ENCODE measurements around the gene SNX6.

SNX6 gene

GRCh38 chr14:34604995-34605394 is 25.0 kb downstream of the SNX6 start:
- H3K27me3 ChIP-seq (ENCODE audit: control insufficient read depth in 1 of 2, insufficient read depth in 2 of 2, low read length in 2 of 2), result no peaks in the 10 kb centered on the region
- no peaks in the 10 kb centered on the region for H3K4me1 ChIP-seq (ENCODE audit: insufficient read depth, low read length)
- no peak overlapping the region for H3K9ac ChIP-seq (ENCODE audit: low read length)
- H3K9me3 ChIP-seq (ENCODE audit: low read length), result no peaks in the 10 kb centered on the region
- no peak overlapping the region for H3K27ac ChIP-seq (ENCODE audit: low read depth, low read length)
- peaks cover 55% of the 10 kb centered on the region for H3K36me3 ChIP-seq (ENCODE audit: insufficient read depth, low read length)
- no peak overlapping the region for H3K4me3 ChIP-seq (ENCODE audit: low read depth in 1 of 2, low read length in 2 of 2)

- H3K9me3 ChIP-seq (ENCODE audit: low read length), result no peaks in the 10 kb centered on the region
- no peak overlapping the region for H3K9ac ChIP-seq (ENCODE audit: low read length)
- peaks cover 69% of the 10 kb centered on the region for H3K36me3 ChIP-seq (ENCODE audit: insufficient read depth, low read length)
- H3K27me3 ChIP-seq (ENCODE audit: control insufficient read depth in 1 of 2, insufficient read depth in 2 of 2, low read length in 2 of 2), result no peaks in the 10 kb centered on the region
- no peak overlapping the region for H3K27ac ChIP-seq (ENCODE audit: low read depth, low read length)
- no peaks in the 10 kb centered on the region for H3K4me1 ChIP-seq (ENCODE audit: insufficient read depth, low read length)
- no peak overlapping the region for H3K4me3 ChIP-seq (ENCODE audit: low read depth in 1 of 2, low read length in 2 of 2)
These were observed 33.1 kb downstream of the SNX6 start for GRCh38 chr14:34596891-34597290.

GRCh38 chr14:34593740-34594375 is 36.1 kb downstream of the SNX6 start:
- Histone ChIP-seq H3K36me3 (ENCODE audit: insufficient read depth, low read length) (peaks cover 66% of the 10 kb centered on the region), H3K4me3 (ENCODE audit: low read depth in 1 of 2, low read length in 2 of 2) (no peak overlapping the region), H3K9me3 (ENCODE audit: low read length) (no peaks in the 10 kb centered on the region), H3K9ac (ENCODE audit: low read length) (no peak overlapping the region), H3K27me3 (ENCODE audit: control insufficient read depth in 1 of 2, insufficient read depth in 2 of 2, low read length in 2 of 2) (no peaks in the 10 kb centered on the region), H3K4me1 (ENCODE audit: insufficient read depth, low read length) (no peaks in the 10 kb centered on the region), H3K27ac (ENCODE audit: low read depth, low read length) (no peak overlapping the region)

DNA sequence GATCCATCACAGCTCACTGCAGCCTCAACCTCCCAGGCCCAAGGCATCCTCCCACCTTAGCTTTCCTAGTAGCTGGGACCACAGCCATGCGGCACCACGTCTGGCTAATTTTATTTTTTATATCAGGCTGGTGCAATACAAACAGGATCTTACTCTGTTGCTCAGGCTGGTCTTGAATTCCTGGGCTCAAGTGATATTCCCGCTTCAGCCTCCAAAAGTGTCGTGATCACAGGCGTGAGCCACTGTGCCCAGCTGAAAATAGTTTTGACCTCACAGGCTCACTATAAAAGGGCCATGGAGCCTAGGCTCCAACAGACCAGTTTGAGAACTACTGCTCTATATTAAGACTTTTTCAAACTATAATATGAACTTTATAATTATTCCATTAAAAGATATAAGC is 37.3 kb downstream of the SNX6 start:
- no peaks in the 10 kb centered on the region for H3K27me3 ChIP-seq (ENCODE audit: control insufficient read depth in 1 of 2, insufficient read depth in 2 of 2, low read length in 2 of 2)
- H3K27ac ChIP-seq (ENCODE audit: low read depth, low read length), result no peak overlapping the region
- H3K36me3 ChIP-seq (ENCODE audit: insufficient read depth, low read length), result peaks cover 64% of the 10 kb centered on the region
- H3K9ac ChIP-seq (ENCODE audit: low read length), result no peak overlapping the region
- H3K4me3 ChIP-seq (ENCODE audit: low read depth in 1 of 2, low read length in 2 of 2), result no peak overlapping the region
- H3K4me1 ChIP-seq (ENCODE audit: insufficient read depth, low read length), result no peaks in the 10 kb centered on the region
- H3K9me3 ChIP-seq (ENCODE audit: low read length), result no peaks in the 10 kb centered on the region

GRCh38 chr14:34583525-34583924 is 46.4 kb downstream of the SNX6 start:
- Histone ChIP-seq H3K27me3 (ENCODE audit: control insufficient read depth in 1 of 2, insufficient read depth in 2 of 2, low read length in 2 of 2) (no peaks in the 10 kb centered on the region), H3K9me3 (ENCODE audit: low read length) (no peaks in the 10 kb centered on the region), H3K9ac (ENCODE audit: low read length) (no peak overlapping the region), H3K4me3 (ENCODE audit: low read depth in 1 of 2, low read length in 2 of 2) (no peak overlapping the region), H3K4me1 (ENCODE audit: insufficient read depth, low read length) (no peaks in the 10 kb centered on the region), H3K36me3 (ENCODE audit: insufficient read depth, low read length) (peaks cover 45% of the 10 kb centered on the region), H3K27ac (ENCODE audit: low read depth, low read length) (no peak overlapping the region)

GRCh38 chr14:34582117-34582680 is 47.7 kb downstream of the SNX6 start:
- H3K9ac ChIP-seq (ENCODE audit: low read length), result no peak overlapping the region
- no peak overlapping the region for H3K27ac ChIP-seq (ENCODE audit: low read depth, low read length)
- no peaks in the 10 kb centered on the region for H3K4me1 ChIP-seq (ENCODE audit: insufficient read depth, low read length)
- H3K4me3 ChIP-seq (ENCODE audit: low read depth in 1 of 2, low read length in 2 of 2), result no peak overlapping the region
- H3K36me3 ChIP-seq (ENCODE audit: insufficient read depth, low read length), result peaks cover 46% of the 10 kb centered on the region
- H3K9me3 ChIP-seq (ENCODE audit: low read length), result no peaks in the 10 kb centered on the region
- no peaks in the 10 kb centered on the region for H3K27me3 ChIP-seq (ENCODE audit: control insufficient read depth in 1 of 2, insufficient read depth in 2 of 2, low read length in 2 of 2)

- no peak overlapping the region for H3K9ac ChIP-seq (ENCODE audit: low read length)
- no peak overlapping the region for H3K27ac ChIP-seq (ENCODE audit: low read depth, low read length)
- H3K9me3 ChIP-seq (ENCODE audit: low read length), result no peaks in the 10 kb centered on the region
These were observed 49.6 kb downstream of the SNX6 start for GRCh38 chr14:34580381-34580780.

DNA sequence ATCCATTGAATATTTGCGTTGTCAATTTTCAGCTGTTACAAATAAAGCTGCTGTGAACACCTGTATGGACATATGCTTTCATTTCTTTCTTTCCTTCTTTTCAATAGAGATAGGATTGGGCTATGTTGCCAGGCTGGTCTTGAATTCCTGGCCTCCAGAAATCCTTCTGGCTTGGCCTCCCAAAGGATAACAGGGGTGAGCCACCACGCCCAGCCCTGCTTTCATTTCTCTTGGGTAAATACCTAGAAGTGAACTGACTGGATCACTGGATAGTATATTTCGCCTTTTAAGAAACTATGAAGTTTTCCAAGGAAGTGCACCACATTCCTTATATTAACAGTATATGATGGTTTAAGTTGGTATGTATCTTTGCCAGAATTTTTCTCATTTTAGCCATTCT is 58.2 kb downstream of the SNX6 start:
- Histone ChIP-seq H3K4me1 (ENCODE audit: insufficient read depth, low read length) (no peaks in the 10 kb centered on the region), H3K27ac (ENCODE audit: low read depth, low read length) (no peak overlapping the region), H3K9ac (ENCODE audit: low read length) (no peak overlapping the region), H3K36me3 (ENCODE audit: insufficient read depth, low read length) (peaks cover 35% of the 10 kb centered on the region), H3K9me3 (ENCODE audit: low read length) (no peaks in the 10 kb centered on the region), H3K27me3 (ENCODE audit: control insufficient read depth in 1 of 2, insufficient read depth in 2 of 2, low read length in 2 of 2) (no peaks in the 10 kb centered on the region), H3K4me3 (ENCODE audit: low read depth in 1 of 2, low read length in 2 of 2) (no peak overlapping the region)

More at GRCh38 chr14:34580381-34580780, 49.6 kb downstream of the SNX6 start:
- Histone ChIP-seq H3K36me3 (ENCODE audit: insufficient read depth, low read length) (peaks cover 38% of the 10 kb centered on the region), H3K4me3 (ENCODE audit: low read depth in 1 of 2, low read length in 2 of 2) (no peak overlapping the region), H3K4me1 (ENCODE audit: insufficient read depth, low read length) (no peaks in the 10 kb centered on the region), H3K27me3 (ENCODE audit: control insufficient read depth in 1 of 2, insufficient read depth in 2 of 2, low read length in 2 of 2) (no peaks in the 10 kb centered on the region)

- no peaks in the 10 kb centered on the region for H3K9me3 ChIP-seq (ENCODE audit: low read length)
- no peaks in the 10 kb centered on the region for H3K4me1 ChIP-seq (ENCODE audit: insufficient read depth, low read length)
- H3K9ac ChIP-seq (ENCODE audit: low read length), result no peak overlapping the region
- no peaks in the 10 kb centered on the region for H3K27me3 ChIP-seq (ENCODE audit: control insufficient read depth in 1 of 2, insufficient read depth in 2 of 2, low read length in 2 of 2)
- peaks cover 39% of the 10 kb centered on the region for H3K36me3 ChIP-seq (ENCODE audit: insufficient read depth, low read length)
- H3K4me3 ChIP-seq (ENCODE audit: low read depth in 1 of 2, low read length in 2 of 2), result no peak overlapping the region
- no peak overlapping the region for H3K27ac ChIP-seq (ENCODE audit: low read depth, low read length)
These were observed 60.2 kb downstream of the SNX6 start for GRCh38 chr14:34569750-34570149.

DNA sequence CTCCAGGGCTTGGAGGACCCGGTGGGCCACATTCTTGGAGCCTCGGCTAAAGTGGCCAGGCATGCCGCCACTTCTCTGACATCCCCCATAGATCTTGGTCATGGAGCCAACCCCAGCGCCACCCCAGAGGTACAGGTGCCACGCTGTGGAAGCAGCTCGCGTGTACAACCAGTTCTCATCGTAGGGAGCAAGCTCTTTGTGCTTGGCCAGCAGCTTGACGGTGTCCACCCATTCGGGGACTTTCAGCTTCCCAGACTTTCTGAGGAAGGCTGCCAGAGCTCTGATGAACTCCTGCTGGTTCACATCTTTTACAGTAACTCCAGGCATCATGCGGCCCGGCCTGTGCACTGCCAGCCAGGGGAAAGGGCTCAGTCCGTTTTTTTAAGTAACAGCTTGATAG is 61.1 kb downstream of the SNX6 start:
- Histone ChIP-seq H3K27ac (ENCODE audit: low read depth, low read length) (no peak overlapping the region), H3K9me3 (ENCODE audit: low read length) (no peaks in the 10 kb centered on the region), H3K4me3 (ENCODE audit: low read depth in 1 of 2, low read length in 2 of 2) (no peak overlapping the region), H3K36me3 (ENCODE audit: insufficient read depth, low read length) (peaks cover 49% of the 10 kb centered on the region), H3K9ac (ENCODE audit: low read length) (no peak overlapping the region), H3K27me3 (ENCODE audit: control insufficient read depth in 1 of 2, insufficient read depth in 2 of 2, low read length in 2 of 2) (no peaks in the 10 kb centered on the region), H3K4me1 (ENCODE audit: insufficient read depth, low read length) (no peaks in the 10 kb centered on the region)

GRCh38 chr14:34562776-34563150 is 67.2 kb downstream of the SNX6 start:
- H3K36me3 ChIP-seq (ENCODE audit: insufficient read depth, low read length), result peaks cover 24% of the 10 kb centered on the region
- H3K27me3 ChIP-seq (ENCODE audit: control insufficient read depth in 1 of 2, insufficient read depth in 2 of 2, low read length in 2 of 2), result no peaks in the 10 kb centered on the region

More at GRCh38 chr14:34562776-34563150, 67.2 kb downstream of the SNX6 start:
- no peak overlapping the region for H3K4me3 ChIP-seq (ENCODE audit: low read depth in 1 of 2, low read length in 2 of 2)
- H3K27ac ChIP-seq (ENCODE audit: low read depth, low read length), result no peak overlapping the region
- no peaks in the 10 kb centered on the region for H3K4me1 ChIP-seq (ENCODE audit: insufficient read depth, low read length)
- no peaks in the 10 kb centered on the region for H3K9me3 ChIP-seq (ENCODE audit: low read length)
- no peak overlapping the region for H3K9ac ChIP-seq (ENCODE audit: low read length)
